ENCODE measurements around the gene TARP.
"Not testable (repeated sequence)": the region's sequence is repeated elsewhere in the genome, so short reads cannot be mapped to it uniquely, and the experiment has no call there.

Gene TARP

DNA sequence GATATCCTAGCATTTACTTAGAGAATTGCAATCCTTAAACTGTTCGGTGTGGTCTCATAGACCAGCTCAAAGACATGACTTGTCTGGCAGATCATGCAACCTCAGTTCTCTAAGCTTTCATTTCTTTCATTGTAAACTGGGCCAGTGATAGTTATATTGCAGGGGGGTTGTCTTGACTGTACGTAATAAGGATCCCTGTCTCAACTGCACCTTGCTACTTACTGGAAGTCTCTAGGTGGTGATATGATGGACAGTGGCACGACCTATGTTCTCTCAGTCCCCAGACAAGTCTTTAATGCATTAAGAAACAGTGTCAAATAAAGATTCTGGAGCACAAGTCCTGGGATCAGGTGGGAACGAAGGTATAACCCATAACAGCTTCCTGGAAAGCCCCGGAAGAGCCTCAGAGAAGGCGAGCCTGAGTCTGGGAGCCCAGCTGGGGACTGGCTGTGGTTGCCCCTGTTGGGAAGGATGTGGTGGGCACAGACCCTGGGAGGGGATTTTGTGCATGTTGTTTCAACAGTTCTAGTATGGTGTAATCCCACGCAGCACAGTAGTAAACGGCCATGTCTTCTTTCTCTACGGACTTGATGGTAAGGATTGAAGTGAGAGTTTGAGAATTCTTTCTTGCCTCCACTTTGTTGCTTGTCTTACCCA lies 26.0 kb upstream of the TARP start:
- no peak for DNase-seq (ENCODE audit: low read depth, low spot score)

GRCh38 chr7:38296059-38296857 lies 22.8 kb upstream of the TARP start:
- no peak for DNase-seq (ENCODE audit: low read depth, low spot score)

DNA sequence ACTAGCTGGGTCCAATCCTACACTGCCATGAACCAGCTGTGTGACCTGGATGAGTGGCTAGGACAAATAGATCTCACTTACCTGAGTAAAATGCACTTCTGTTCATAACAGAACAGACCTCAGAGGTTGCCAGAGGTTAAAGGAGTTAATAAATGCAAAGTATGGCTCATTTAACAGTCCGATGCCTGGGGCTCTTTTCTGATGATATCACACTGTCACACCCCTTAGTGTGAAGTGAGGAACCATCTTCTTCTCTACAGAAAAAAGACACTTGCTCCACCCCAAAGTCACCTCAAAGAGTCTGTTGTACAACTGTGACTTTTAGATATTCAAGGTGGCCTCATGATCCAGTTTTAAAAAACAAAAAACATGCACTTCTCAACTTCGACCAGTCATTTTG lies 21.5 kb upstream of the TARP start:
- DNase-seq (ENCODE audit: low read depth, low spot score) = no peak

DNA sequence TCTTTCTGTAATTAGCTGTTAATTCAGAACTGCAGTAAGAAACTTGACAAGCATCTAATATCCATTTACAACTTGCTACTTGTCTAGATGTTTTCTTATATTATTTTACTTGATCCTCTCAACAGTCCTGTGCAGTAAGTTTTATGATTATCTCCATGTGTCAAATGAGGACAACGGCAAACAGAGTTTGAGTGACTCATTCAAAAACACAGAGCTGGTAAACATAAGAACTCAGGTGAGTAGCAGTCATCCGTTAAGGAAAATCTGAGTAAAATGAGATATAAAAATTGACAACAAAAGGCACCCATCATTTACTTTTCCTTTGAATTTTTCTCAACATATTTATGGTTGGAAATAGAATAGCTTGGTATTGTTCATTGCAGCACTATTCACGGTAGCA lies 19.0 kb upstream of the TARP start:
- DNase-seq (ENCODE audit: low read depth, low spot score) = no peak

DNA sequence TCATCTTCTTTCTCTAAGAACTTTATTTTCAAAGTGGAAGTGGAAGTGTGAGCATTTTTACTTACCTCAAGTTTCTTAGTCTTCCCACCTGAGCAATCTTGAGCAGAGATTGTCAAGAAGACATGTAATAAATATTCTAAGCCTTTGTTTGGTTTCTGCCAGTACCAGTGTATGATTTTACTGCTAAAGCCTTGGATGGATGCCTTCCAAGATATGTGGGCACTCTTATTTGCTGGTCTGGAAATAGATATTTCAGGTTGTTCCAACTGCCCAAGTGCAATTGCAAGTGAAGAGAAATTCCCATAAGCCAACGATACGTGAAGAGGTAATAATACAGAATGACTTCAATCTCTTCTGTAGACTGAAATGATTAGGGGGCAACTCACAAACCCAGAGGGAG lies 18.2 kb upstream of the TARP start:
- DNase-seq (ENCODE audit: low read depth, low spot score) = no peak

GRCh38 chr7:38291117-38291647 lies 17.7 kb upstream of the TARP start:
- no peak for DNase-seq (ENCODE audit: low read depth, low spot score)

- DNase-seq (ENCODE audit: low read depth, low spot score) = no peak
Observed at GRCh38 chr7:38284553-38284952, 11.1 kb upstream of the TARP start.

- no peak for DNase-seq (ENCODE audit: low read depth, low spot score)
Observed at GRCh38 chr7:38283809-38284208, 10.4 kb upstream of the TARP start.

- DNase-seq (ENCODE audit: low read depth, low spot score) = no peak
Observed at GRCh38 chr7:38283107-38283506, 9.7 kb upstream of the TARP start.

DNA sequence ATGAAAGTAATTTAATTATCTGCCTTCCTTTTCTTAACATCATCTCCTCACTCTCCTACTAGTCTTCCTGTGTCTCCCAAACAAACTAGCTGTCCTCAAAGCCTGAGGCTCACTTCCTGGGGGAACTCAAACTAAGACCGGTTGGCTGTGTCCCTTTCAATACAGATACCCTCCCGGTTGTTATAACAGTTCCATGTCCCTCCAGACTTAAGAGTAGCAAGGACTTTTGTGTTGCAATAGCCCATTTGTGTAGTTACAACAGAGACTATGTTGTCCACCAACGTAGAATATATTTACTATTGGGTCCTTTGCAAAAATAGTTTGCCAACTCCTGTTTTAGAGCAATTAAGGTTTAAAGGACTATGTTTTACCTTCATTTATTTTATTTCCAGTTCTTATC lies 8.6 kb upstream of the TARP start:
- no peak for DNase-seq (ENCODE audit: low read depth, low spot score)

- DNase-seq (ENCODE audit: low read depth, low spot score) = no peak
Observed at GRCh38 chr7:38281266-38281665, 7.8 kb upstream of the TARP start.

- DNase-seq (ENCODE audit: low read depth, low spot score) = no peak
Observed at GRCh38 chr7:38280707-38281106, 7.3 kb upstream of the TARP start.

DNA sequence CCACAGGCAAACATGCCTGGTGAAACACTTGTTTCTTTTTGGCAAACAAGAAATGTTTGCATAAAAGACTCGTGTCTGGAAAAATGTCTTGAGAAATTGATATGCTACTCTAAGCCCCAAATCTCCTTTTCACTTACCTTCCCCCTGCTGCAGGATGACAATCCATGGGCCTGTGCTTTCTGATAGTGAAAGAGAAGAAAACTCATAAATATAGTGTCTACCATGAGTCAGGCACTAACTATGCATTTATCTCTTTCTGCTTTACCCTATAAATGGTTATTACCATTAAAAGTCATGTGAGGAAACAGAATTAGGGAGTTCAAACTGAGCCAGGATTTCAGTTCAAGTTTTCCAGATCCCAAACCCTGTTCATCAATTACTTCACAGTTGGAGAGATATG lies 6.6 kb upstream of the TARP start:
- no peak for DNase-seq (ENCODE audit: low read depth, low spot score)

DNA sequence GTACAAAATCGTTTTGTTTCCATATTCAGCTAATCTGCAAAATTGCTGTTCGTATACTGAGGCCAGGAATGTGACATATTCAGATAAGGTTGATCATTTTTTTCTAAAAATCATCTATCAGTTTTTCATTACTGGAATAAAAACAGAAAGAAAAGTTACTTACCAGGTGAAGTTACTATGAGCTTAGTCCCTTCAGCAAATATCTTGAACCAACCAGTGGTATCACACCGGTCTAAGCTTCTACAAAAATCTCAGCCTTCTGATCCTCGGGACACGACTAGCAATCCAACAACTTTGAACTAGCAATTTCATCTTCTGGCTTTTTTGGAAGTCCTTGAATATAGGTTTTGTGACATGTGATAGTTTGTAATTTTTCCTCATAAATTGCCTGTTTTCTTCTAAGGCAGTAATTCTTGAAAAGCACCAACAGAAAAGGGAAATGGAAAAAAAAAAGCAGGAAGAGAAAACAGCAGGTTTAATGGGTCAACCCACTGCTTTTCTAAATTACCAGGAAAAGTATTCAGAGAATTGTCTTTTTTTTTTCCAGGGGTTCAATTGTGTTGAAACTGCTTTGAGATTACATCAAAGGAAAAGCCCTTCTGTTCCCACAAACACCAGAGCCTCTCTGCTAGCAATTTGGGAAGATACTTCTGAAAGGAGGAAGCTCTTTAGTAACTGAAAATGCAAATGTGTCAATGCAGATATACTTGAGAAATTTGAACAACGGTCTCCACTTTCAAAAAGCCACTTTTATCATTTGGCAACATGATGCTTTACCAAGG lies 2.9 kb upstream of the TARP start:
- DNase-seq (ENCODE audit: low read depth, low spot score) = no peak

- DNase-seq (ENCODE audit: low read depth, low spot score) = no peak
Observed at GRCh38 chr7:38274927-38275620, 1.6 kb upstream of the TARP start.

DNA sequence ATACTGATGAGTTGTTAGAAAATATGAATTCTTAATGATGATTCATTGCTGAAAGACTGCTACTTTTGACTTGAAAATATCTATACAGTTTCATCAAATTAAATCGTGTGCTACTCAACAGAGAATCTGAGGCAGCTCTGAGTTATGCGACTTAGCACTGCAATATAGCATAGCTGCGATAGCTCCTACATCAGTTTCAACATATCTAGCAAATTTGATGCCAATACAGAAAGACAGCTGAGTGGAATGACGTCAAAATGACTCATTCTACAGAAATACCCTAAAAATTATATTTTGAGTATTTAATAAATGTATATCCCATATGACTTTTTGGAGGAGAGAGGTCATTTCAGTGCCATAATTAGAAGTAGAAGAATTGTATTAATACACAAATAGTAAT lies 1.1 kb upstream of the TARP start:
- no peak for DNase-seq (ENCODE audit: low read depth, low spot score)

DNA sequence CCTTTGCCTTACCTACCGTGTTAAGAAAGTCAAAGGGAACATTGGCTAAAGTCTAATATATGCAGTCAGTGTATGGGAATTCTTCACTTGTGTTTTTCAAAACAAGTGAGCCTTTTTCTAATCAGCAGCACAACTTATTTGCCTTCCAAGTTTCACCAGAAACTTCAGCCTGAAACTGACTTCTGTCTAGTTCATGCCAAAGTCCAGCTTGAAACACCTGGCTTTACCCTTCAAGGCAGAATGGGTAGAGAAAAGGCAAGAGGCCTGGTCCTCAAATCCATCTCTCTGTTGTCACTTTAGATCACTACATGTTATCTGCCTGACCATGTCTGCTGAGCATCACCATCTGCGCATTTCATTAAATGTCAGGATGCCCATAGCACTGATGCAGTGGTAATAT lies 3.0 kb downstream of the TARP start:
- DNase-seq (ENCODE audit: low read depth, low spot score) = not testable (repeated sequence)

- DNase-seq (ENCODE audit: low read depth, low spot score) = not testable (repeated sequence)
Observed at GRCh38 chr7:38269704-38270346, 3.6 kb downstream of the TARP start.

- not testable (repeated sequence) for DNase-seq (ENCODE audit: low read depth, low spot score)
Observed at GRCh38 chr7:38265958-38266357, 7.5 kb downstream of the TARP start.

DNA sequence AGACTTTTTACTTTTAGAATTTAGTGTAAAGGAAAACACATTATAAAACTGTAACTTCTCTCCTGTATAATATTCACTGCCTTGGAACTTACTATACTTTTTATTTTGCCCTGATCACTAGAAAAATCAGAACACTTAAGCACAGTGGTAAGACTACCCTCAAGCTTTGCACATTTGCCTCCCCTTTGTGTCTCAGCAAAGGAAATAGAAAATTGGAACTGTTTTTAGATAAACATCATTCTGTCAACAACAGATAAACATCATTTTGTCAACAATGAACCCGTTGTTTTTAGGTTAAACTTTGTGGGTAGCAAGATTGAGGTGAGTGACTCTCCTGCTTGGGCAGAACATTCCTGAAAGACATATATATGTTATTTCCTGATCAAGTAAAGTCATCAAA lies 8.8 kb downstream of the TARP start:
- DNase-seq (ENCODE audit: low read depth, low spot score) = not testable (repeated sequence)

DNA sequence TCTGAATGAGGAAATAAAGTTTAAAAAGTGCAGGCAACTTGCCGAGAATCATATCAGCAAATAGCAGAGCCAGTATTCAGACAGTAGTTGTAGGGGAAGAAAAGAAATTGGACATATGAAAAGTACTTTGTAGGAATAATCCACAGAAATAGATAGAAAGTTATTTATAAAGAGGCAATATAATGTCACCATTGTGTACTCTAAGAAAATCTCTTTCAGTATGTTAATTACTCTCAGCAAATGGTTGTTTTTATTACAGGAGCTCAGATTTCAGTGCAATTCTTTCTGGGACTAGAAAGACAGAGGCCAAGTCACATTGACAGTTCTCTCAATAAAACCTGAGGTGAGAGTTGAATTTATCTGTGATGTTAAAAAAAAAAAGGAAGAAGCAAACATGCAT lies 10.2 kb downstream of the TARP start:
- DNase-seq (ENCODE audit: low read depth, low spot score) = not testable (repeated sequence)
